Neural progenitor cell (in vitro differentiated cells): ENCODE measurements around the gene ANXA2R. TPM values are rescaled to one million over a fixed set of nuclear protein-coding genes. Genes with fewer than 3 reads are reported as not detected.
A peak's percentile ranks its signal among the peaks of the same experiment; 100 is the strongest.

Source experiments
- DNase-seq: peaks from one replicate; pipeline ENCODE4 v3.0.0-alpha.2; 2016; ENCODE audit warnings: low spot score
- H2AFZ ChIP-seq: fragments of 200-600 bp; sonication (generic); replicated peaks from 2 replicates; pipeline ENCODE4 v1.6.1; 2016; ENCODE audit warnings: antibody characterized with exemption
- H3F3A ChIP-seq: fragments of 200-600 bp; sonication (generic); 2 replicates; pipeline ENCODE4 v1.6.1; 2016; ENCODE audit warnings: antibody characterized with exemption, low read depth
- H3K27ac ChIP-seq: fragments of 200-600 bp; sonication (generic); 2 replicates; pipeline ENCODE4 v1.5.1; 2016; ENCODE audit warnings: mild to moderate bottlenecking
- H3K27me3 ChIP-seq: fragments of 200-600 bp; sonication (generic); 2 replicates; pipeline ENCODE4 v1.6.1; 2016; ENCODE audit warnings: mild to moderate bottlenecking, moderate library complexity
- H3K36me3 ChIP-seq: fragments of 200-600 bp; sonication (generic); 2 replicates; pipeline ENCODE4 v1.5.1; 2016
- H3K4me1 ChIP-seq: fragments of 200-600 bp; sonication (generic); 2 replicates; pipeline ENCODE4 v1.6.1; 2016; ENCODE audit warnings: mixed run types
- H3K4me2 ChIP-seq: fragments of 200-600 bp; sonication (generic); 2 replicates; pipeline ENCODE4 v1.6.1; 2016
- H3K4me3 ChIP-seq: fragments of 200-600 bp; sonication (generic); 2 replicates; pipeline ENCODE4 v1.5.1; 2016
- H3K79me2 ChIP-seq: fragments of 200-600 bp; sonication (generic); 2 replicates; pipeline ENCODE4 v1.6.1; 2016; ENCODE audit warnings: low read depth
- H3K9ac ChIP-seq: fragments of 200-600 bp; sonication (generic); 2 replicates; pipeline ENCODE4 v1.6.1; 2016
- H3K9me3 ChIP-seq: fragments of 200-600 bp; sonication (generic); 2 replicates; pipeline ENCODE4 v1.5.1; 2016; ENCODE audit warnings: low read depth
- H4K20me1 ChIP-seq: fragments of 200-600 bp; sonication (generic); 2 replicates; pipeline ENCODE4 v1.6.1; 2016; ENCODE audit warnings: low read depth
- H3K27ac Mint-ChIP-seq: 3 replicates; pipeline ENCODE4 v1.8.0; 2021; ENCODE audit warnings: mixed read lengths
- H3K27me3 Mint-ChIP-seq: 2 replicates; pipeline ENCODE4 v1.8.0; 2022; ENCODE audit warnings: low read depth, mild to moderate bottlenecking, inconsistent platforms, moderate library complexity, mixed read lengths; ENCODE audit not compliant: insufficient read depth
- H3K36me3 Mint-ChIP-seq: 3 replicates; pipeline ENCODE4 v1.8.0; 2021; ENCODE audit warnings: mixed read lengths
- H3K4me1 Mint-ChIP-seq: 3 replicates; pipeline ENCODE4 v1.8.0; 2021; ENCODE audit warnings: mixed read lengths
- H3K4me3 Mint-ChIP-seq: 3 replicates; pipeline ENCODE4 v1.8.0; 2021; ENCODE audit warnings: mild to moderate bottlenecking, moderate library complexity, mixed read lengths
- H3K9me3 Mint-ChIP-seq: 3 replicates; pipeline ENCODE4 v1.8.0; 2020; ENCODE audit warnings: mixed read lengths
- EZH2 ChIP-seq: fragments of 200-600 bp; sonication (generic); IDR thresholded peaks from 2 replicates; pipeline ENCODE4 v1.6.1; 2017; ENCODE audit warnings: antibody characterized with exemption, mild to moderate bottlenecking, moderate library complexity
- EZH2phosphoT487 ChIP-seq: fragments of 200-600 bp; sonication (generic); IDR thresholded peaks from 2 replicates; pipeline ENCODE4 v1.6.1; 2017; ENCODE audit warnings: antibody characterized with exemption
- total RNA-seq: library from RNA; depleted of rRNA; stranded (reverse); fragments of >200 nt; gene quantifications from 2 replicates; pipeline ENCODE4 v1.2.3, GENCODE V29; 2015; ENCODE audit warnings: low replicate concordance
- TF ChIP-seq, protein P1 (sequence below): fragments of 200-600 bp; sonication (generic); IDR thresholded peaks from 2 replicates; pipeline ENCODE4 v1.5.1; 2017; ENCODE audit warnings: antibody characterized with exemption, mild to moderate bottlenecking

Gene ANXA2R
- total RNA-seq, 1 donor from 2014 or later: 0.17 TPM

DNA sequence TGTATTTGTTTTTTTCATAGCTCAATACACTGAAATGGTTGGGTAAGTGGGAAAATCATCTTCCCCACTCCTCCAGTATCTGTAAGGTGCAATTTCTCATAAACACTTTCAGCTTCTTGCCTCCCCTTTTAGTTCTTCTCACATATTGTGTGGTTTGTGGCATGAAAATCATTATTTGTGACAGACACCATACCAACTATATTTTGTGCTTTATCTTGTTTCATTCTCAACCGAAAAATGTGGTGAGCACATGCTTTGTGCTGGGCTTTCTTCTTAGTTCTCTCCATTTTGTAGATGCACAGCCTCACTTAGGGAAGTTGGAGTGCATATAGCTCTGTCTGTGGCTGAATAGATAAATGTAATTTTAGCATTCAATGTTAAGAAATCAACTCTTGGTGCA is 6.4 kb upstream of the ANXA2R start:
- H3K4me1 ChIP-seq: peaks cover 8% of the 10 kb centered on the region
- no peaks in the 10 kb centered on the region for H3K36me3 ChIP-seq
- H3K4me2 ChIP-seq: no peak overlapping the region
- H3K79me2 ChIP-seq: no peaks in the 10 kb centered on the region
- H2AFZ ChIP-seq: no peak overlapping the region
- H3F3A ChIP-seq: peaks cover 38% of the 10 kb centered on the region
- DNase-seq: no peak
- no peak overlapping the region for H3K27ac ChIP-seq
- Mint-ChIP-seq H3K4me1 (peaks cover 26% of the 10 kb centered on the region), H3K36me3 (peaks cover 1% of the 10 kb centered on the region), H3K27me3 (peaks cover 44% of the 10 kb centered on the region), H3K9me3 (peaks cover 2% of the 10 kb centered on the region), H3K4me3 (no peak overlapping the region), H3K27ac (no peak overlapping the region)
- no peaks in the 10 kb centered on the region for H3K9me3 ChIP-seq
- H3K9ac ChIP-seq: no peak overlapping the region
- TF ChIP-seq EZH2 (no peak), EZH2phosphoT487 (no peak)
- TF ChIP-seq, protein P1, sequence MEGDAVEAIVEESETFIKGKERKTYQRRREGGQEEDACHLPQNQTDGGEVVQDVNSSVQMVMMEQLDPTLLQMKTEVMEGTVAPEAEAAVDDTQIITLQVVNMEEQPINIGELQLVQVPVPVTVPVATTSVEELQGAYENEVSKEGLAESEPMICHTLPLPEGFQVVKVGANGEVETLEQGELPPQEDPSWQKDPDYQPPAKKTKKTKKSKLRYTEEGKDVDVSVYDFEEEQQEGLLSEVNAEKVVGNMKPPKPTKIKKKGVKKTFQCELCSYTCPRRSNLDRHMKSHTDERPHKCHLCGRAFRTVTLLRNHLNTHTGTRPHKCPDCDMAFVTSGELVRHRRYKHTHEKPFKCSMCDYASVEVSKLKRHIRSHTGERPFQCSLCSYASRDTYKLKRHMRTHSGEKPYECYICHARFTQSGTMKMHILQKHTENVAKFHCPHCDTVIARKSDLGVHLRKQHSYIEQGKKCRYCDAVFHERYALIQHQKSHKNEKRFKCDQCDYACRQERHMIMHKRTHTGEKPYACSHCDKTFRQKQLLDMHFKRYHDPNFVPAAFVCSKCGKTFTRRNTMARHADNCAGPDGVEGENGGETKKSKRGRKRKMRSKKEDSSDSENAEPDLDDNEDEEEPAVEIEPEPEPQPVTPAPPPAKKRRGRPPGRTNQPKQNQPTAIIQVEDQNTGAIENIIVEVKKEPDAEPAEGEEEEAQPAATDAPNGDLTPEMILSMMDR: no peak
- H3K4me3 ChIP-seq: no peak overlapping the region
- peaks cover 66% of the 10 kb centered on the region for H3K27me3 ChIP-seq
- peaks cover 42% of the 10 kb centered on the region for H4K20me1 ChIP-seq

DNA sequence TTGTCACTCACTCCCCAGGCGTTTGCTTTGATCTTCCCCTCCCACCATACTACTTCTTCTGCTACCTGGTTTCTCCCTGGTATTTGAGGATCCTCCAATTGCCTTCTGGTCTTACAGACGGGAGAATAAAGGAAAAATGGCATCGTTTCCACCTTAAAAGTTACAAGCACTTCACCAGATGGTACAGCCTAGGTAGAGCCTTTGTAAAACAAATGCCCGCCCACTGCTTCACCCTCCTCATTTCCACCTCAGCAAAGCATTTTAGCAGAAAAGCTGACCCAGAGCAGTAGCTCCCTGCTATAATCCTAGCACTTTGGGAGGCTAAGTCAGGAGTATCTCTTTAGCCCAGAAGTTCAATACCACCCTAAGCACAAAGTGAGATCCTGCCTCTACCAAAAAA is 5.1 kb upstream of the ANXA2R start:
- H2AFZ ChIP-seq: no peak overlapping the region
- H3K4me3 Mint-ChIP-seq: no peak overlapping the region
- peaks cover 78% of the 10 kb centered on the region for H3K27me3 ChIP-seq
- H3K4me1 Mint-ChIP-seq: peaks cover 37% of the 10 kb centered on the region
- peaks cover 1% of the 10 kb centered on the region for H3K36me3 Mint-ChIP-seq
- no peak overlapping the region for H3K9ac ChIP-seq
- no peaks in the 10 kb centered on the region for H3K36me3 ChIP-seq
- no peaks in the 10 kb centered on the region for H3K9me3 ChIP-seq
- peaks cover 54% of the 10 kb centered on the region for H4K20me1 ChIP-seq
- H3F3A ChIP-seq: peaks cover 46% of the 10 kb centered on the region
- H3K79me2 ChIP-seq: no peaks in the 10 kb centered on the region
- no peak overlapping the region for H3K27ac ChIP-seq
- H3K4me2 ChIP-seq: peak overlapping the region; percentile 1
- H3K9me3 Mint-ChIP-seq: peaks cover 2% of the 10 kb centered on the region
- peaks cover 54% of the 10 kb centered on the region for H3K27me3 Mint-ChIP-seq
- H3K4me1 ChIP-seq: peaks cover 13% of the 10 kb centered on the region
- TF ChIP-seq EZH2 (no peak), EZH2phosphoT487 (no peak)
- TF ChIP-seq, protein P1: no peak
- peak; percentile 25 for DNase-seq
- no peak overlapping the region for H3K4me3 ChIP-seq
- H3K27ac Mint-ChIP-seq: no peak overlapping the region

DNA sequence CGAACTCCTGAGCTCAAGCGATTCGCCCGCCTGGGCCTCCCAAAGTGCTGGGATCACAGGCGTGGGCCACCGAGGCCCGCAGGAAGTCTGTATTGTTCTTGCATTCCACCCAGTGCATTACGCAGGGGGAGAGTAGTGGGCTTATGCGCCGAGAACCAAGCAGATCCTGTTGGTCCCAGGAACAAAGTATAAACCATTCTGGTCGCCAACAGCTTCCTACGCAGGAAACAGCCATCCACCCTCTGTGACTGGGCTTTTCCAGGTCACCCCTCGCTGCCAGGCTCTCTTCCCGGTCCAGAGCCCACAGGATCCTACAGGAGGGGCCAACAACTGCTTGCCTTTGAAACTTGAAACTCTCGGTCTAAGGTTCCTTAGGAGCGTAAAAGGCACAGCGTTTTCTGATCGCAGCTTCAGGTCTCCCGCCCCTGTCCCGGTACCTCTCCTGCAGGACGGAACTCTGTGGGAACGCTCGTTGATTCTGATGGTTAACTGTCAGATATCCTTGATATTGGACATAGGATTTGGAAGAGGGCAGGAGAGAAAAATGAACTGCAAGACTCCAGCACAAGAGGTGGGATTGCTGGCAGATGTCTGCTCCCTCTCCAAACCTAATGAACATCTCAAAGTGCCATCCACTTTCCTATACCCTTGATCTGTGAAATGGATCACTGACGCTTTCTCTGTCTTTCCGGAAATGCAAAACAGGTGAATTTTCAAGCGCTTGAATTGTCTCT is 4.2 kb upstream of the ANXA2R start:
- no peaks in the 10 kb centered on the region for H3K9me3 ChIP-seq
- H3K9me3 Mint-ChIP-seq: peaks cover under 1% of the 10 kb centered on the region
- H3K27me3 ChIP-seq: peaks cover 87% of the 10 kb centered on the region
- H2AFZ ChIP-seq: no peak overlapping the region
- H3K4me3 Mint-ChIP-seq: peak overlapping the region; percentile 51
- peak overlapping the region; percentile 62 for H3K4me2 ChIP-seq
- H3K27me3 Mint-ChIP-seq: peaks cover 63% of the 10 kb centered on the region
- H3K4me1 Mint-ChIP-seq: peaks cover 39% of the 10 kb centered on the region
- H3K4me1 ChIP-seq: peaks cover 16% of the 10 kb centered on the region
- peak; percentile 79 for DNase-seq
- H3K4me3 ChIP-seq: peak overlapping the region; percentile 15
- peaks cover 55% of the 10 kb centered on the region for H3F3A ChIP-seq
- H4K20me1 ChIP-seq: peaks cover 63% of the 10 kb centered on the region
- H3K36me3 ChIP-seq: no peaks in the 10 kb centered on the region
- H3K36me3 Mint-ChIP-seq: peaks cover 1% of the 10 kb centered on the region
- H3K9ac ChIP-seq: no peak overlapping the region
- no peaks in the 10 kb centered on the region for H3K79me2 ChIP-seq
- TF ChIP-seq EZH2phosphoT487: no peak
- TF ChIP-seq EZH2: peak; percentile 49
- H3K27ac ChIP-seq: no peak overlapping the region
- H3K27ac Mint-ChIP-seq: no peak overlapping the region

DNA sequence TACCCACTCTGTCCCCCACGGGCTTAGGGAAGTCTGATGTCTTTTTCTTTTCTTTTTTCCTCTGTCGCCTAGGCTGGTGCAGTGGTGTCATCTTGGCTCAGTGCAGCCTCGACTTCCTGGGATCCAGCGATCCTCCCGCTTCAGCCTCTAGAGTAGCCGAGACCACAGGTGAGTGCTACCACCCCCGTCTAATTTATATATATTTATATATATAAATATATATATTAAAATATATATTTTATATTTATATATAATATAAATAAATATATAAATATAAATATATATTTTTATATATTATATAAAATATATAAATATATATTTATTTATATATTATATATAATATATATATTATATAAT is 3.3 kb upstream of the ANXA2R start:
- Histone ChIP-seq H4K20me1 (peaks cover 73% of the 10 kb centered on the region), H3K9me3 (no peaks in the 10 kb centered on the region), H3K36me3 (no peaks in the 10 kb centered on the region), H3K4me1 (peaks cover 20% of the 10 kb centered on the region), H3K4me2 (peak overlapping the region; percentile 74), H3K79me2 (no peaks in the 10 kb centered on the region), H3K9ac (no peak overlapping the region), H2AFZ (peak overlapping the region; percentile 68), H3K27ac (no peak overlapping the region), H3K27me3 (peaks cover 97% of the 10 kb centered on the region), H3K4me3 (peak overlapping the region; percentile 47), H3F3A (peaks cover 63% of the 10 kb centered on the region)
- Mint-ChIP-seq H3K4me3 (peak overlapping the region; percentile 86), H3K36me3 (peaks cover 1% of the 10 kb centered on the region), H3K9me3 (no peaks in the 10 kb centered on the region), H3K27me3 (peaks cover 69% of the 10 kb centered on the region), H3K4me1 (peaks cover 40% of the 10 kb centered on the region), H3K27ac (no peak overlapping the region)
- no peak for DNase-seq
- TF ChIP-seq, protein P1: no peak
- TF ChIP-seq EZH2: no peak
- no peak for TF ChIP-seq EZH2phosphoT487
